HG03469 (cell line): ENCODE measurements around the gene KRT82.
"Not testable (repeated sequence)": the region's sequence is repeated elsewhere in the genome, so short reads cannot be mapped to it uniquely, and the experiment has no call there.

Experiments
- ATAC-seq: cut with Tn5 transposase; IDR thresholded peaks from one replicate; pipeline ENCODE4 v1.9.1; 2021; ENCODE audit warnings: mild to moderate bottlenecking, moderate library complexity, moderate number of reproducible peaks; ENCODE audit not compliant: unreplicated experiment

The KRT82 gene

DNA sequence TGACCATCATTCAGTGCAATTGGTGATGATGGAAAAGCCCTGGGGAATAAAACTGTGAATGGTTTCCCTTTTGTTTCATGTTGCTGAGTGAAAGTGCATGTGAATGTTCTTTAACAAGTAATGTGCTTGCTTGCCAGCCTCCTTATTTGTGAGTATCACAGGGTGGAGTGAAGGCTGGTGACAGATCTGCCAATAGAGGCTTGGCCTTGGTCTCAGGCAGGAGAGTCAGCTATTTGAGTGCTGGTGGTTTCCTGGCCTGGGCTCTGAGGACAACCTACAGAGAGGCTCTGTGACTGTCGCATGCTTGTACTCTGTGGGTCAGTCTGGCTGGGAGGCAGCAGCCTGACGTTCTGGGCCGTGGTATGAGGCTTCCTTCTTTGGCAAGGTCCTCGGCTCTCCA, 59.5 kb downstream of the KRT82 start:
- ATAC-seq: no peak

DNA sequence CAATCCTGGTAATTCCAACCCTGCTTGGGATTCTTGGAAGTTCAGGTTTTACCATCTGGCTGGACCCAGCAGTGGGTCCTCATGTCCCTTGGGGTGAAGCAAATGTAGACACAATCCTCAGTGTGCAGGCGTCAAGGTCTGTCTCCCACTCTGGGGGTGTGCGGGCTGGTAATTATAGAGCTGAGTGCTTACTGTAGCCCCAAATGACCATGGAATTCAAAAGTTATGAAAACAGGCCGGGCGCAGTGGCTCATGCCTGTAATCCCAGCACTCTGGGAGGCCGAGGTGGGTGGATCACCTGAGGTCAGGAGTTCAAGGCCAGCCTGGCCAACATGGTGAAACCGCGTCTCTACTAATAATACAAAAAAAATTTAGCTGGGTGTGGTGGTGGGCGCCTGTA, 61.1 kb downstream of the KRT82 start:
- not testable (repeated sequence) for ATAC-seq

DNA sequence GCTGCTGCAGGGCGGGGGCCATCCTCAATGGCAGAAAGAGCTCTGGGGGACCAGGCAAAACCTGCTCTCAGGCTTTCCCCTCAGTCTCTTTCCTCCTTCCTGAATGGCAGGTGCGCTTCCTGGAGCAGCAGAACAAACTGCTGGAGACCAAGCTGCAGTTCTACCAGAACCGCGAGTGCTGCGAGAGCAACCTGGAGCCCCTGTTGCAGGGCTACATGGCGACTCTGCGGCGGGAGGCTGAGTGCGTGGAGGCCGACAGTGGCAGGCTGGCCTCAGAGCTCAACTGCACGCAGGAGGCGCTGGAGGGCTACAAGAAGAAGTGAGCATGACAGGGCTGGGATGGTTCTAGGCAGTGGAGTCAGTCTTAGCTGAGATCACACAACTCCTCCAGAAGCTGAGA, 62.0 kb downstream of the KRT82 start:
- no peak for ATAC-seq
